22Rv1 (cell line): ENCODE results near the gene ANKRD63.

ENCODE experiments used
- ZFX ChIP-seq: fragments of 450-650 bp; IDR thresholded peaks from 2 replicates; pipeline ENCODE4 v1.6.1; 2017; ENCODE audit warnings: antibody characterized with exemption, borderline replicate concordance
- TF ChIP-seq, protein P1 (sequence below): fragments of 450-650 bp; IDR thresholded peaks from 2 replicates; pipeline ENCODE4 v1.5.1; 2017; ENCODE audit warnings: mild to moderate bottlenecking

DNA sequence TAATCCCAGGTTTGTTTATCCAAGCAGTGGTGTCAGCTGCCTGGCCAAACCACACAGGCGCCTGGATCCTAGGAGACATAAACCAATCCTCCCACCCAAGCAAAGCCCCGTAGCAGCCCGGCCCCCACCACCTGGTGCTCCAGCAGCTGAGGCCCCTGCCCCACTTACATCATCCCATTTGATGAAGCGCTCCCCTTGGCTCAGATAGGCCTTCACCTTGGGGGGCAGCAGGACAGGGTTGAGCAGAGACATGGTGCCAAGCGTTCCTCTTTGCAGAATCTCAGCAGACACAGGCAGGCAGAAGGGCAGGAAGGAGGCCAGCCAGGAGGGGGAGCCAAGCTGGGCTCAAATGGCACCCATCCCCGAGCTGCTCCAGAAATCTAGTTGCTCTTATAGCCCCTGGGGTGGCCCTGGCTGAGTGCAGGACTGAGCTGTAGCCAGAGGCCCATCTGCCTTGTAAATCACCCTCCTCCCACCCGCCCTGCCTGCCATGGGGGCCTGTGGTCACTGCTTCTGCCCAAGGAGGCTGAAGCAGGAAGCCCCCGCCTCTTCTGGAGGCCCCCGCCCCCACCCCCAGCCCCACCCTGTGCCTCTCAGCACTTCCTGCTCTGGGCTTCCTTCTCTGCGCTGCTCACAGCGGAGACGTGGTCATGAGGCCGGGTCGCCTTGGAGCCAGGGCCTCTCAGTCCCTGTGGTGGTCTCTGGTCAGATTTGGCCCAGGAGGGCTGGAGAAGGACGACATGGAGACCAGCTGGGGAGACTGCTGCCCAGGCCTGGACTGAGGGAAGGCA, 24.8 kb upstream of the ANKRD63 start, which contains the start of gene PLCB2:
- TF ChIP-seq, protein P1, sequence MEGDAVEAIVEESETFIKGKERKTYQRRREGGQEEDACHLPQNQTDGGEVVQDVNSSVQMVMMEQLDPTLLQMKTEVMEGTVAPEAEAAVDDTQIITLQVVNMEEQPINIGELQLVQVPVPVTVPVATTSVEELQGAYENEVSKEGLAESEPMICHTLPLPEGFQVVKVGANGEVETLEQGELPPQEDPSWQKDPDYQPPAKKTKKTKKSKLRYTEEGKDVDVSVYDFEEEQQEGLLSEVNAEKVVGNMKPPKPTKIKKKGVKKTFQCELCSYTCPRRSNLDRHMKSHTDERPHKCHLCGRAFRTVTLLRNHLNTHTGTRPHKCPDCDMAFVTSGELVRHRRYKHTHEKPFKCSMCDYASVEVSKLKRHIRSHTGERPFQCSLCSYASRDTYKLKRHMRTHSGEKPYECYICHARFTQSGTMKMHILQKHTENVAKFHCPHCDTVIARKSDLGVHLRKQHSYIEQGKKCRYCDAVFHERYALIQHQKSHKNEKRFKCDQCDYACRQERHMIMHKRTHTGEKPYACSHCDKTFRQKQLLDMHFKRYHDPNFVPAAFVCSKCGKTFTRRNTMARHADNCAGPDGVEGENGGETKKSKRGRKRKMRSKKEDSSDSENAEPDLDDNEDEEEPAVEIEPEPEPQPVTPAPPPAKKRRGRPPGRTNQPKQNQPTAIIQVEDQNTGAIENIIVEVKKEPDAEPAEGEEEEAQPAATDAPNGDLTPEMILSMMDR: no peak
- no peak for TF ChIP-seq ZFX
